OCI-LY3 (cell line): ENCODE data around the gene CISTR.

Experiments used
- EZH2phosphoT487 ChIP-seq: fragments of 200-600 bp; shearing (Covaris generic); IDR thresholded peaks from 2 replicates; pipeline ENCODE4 v1.6.1; 2018; ENCODE audit warnings: antibody characterized with exemption, mixed run types, low read depth
- TF ChIP-seq, protein P1 (sequence below): fragments of 200-600, 300-600 bp; sonication (generic); IDR thresholded peaks from 2 replicates; pipeline ENCODE4 v1.5.1; 2014; ENCODE audit warnings: antibody characterized with exemption, low read length, low read depth

DNA sequence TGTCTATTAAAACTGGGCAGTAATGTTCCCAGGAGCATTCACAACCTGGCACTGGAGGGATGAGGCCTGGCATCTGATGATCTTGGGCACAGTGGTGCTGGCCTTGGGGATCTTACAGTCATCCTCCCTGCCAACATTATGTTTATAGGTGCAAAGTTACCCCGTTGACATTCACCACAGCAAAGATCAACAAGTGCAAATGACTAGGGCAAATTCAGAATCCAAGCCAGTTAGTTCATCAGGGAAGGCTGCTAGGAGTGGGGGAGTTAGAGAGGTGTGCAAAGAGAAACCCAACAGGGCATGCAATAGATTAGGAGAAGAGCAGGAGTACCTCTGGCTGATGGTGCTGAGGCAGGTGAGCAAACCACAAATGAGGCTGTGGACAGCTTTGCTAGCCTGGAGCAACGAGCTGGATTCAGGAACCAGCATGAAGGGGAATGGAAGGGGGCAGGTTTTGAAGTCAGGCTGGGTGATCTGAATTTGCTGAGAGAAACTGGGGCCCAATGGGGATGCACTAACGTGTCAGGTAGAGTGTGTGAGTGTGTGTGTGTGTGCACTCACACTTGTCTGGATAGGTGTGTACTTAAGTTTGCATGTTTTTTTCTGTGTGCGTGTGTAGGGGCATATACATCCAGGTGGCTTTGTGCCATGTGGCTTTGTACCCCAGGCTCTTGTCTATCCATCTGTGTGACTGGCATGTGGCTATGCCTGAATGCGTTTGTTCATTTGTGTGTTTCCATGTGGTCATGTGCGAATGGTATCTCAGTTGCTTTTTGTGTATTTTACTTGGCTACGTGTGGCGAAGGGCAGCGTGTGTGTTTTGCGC is 1.6 kb downstream of the CISTR start:
- TF ChIP-seq, protein P1, sequence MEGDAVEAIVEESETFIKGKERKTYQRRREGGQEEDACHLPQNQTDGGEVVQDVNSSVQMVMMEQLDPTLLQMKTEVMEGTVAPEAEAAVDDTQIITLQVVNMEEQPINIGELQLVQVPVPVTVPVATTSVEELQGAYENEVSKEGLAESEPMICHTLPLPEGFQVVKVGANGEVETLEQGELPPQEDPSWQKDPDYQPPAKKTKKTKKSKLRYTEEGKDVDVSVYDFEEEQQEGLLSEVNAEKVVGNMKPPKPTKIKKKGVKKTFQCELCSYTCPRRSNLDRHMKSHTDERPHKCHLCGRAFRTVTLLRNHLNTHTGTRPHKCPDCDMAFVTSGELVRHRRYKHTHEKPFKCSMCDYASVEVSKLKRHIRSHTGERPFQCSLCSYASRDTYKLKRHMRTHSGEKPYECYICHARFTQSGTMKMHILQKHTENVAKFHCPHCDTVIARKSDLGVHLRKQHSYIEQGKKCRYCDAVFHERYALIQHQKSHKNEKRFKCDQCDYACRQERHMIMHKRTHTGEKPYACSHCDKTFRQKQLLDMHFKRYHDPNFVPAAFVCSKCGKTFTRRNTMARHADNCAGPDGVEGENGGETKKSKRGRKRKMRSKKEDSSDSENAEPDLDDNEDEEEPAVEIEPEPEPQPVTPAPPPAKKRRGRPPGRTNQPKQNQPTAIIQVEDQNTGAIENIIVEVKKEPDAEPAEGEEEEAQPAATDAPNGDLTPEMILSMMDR = no peak
- no peak for TF ChIP-seq EZH2phosphoT487
